Testis (tissue), 3 donors: ENCODE data around the gene BAHCC1. TPM values are rescaled to one million over a fixed set of nuclear protein-coding genes. Genes with fewer than 3 reads are reported as not detected.

Experiments used
- DNase-seq: peaks from one replicate; pipeline ENCODE4 v3.0.0-alpha.2; 2019
- H3K27ac ChIP-seq, 2 donors: fragments of 200-600 bp; sonication (generic); one replicate each; pipeline ENCODE4 v1.5.1; 2019
- H3K27me3 ChIP-seq: fragments of 200-600 bp; sonication (generic); one replicate; pipeline ENCODE4 v1.5.1; 2019
- H3K36me3 ChIP-seq: fragments of 200-600 bp; sonication (generic); one replicate; pipeline ENCODE4 v1.5.1; 2017; ENCODE audit warnings: low read depth; ENCODE audit errors: missing control alignments
- H3K4me1 ChIP-seq: fragments of 200-600 bp; sonication (generic); one replicate; pipeline ENCODE4 v1.5.1; 2019
- H3K4me3 ChIP-seq, 2 donors: fragments of 200-600 bp; sonication (generic); one replicate each; pipeline ENCODE4 v1.5.1; 2017 to 2019
- H3K9me3 ChIP-seq: fragments of 200-600 bp; sonication (generic); one replicate; pipeline ENCODE4 v1.5.1; 2017
- POLR2A ChIP-seq: fragments of 450-650 bp; IDR thresholded peaks from one replicate; pipeline ENCODE4 v1.6.1; 2017; ENCODE audit warnings: antibody characterized with exemption, mild to moderate bottlenecking, moderate library complexity
- WGBS, 2 donors: methylation state at CpG; one replicate each; pipeline ENCODE4 v1.1.5; 2018; 5-methylcytosine and 5-hydroxymethylcytosine counted together
- intact Hi-C: fragments of 100-400 bp; cut with DNase I; formaldehyde crosslinking; loops from one replicate; pipeline ENCODE4 v1.15.1; 2023; ENCODE audit warnings: low total_unique reads
- polyA plus RNA-seq: library from polyadenylated mRNA; stranded (reverse); fragments of 350-450 nt; fragmentation: Illumina TruSeq; extraction: RNeasy Lipid Tissue Mini Kit (QIAGEN cat#74804); gene quantifications from one replicate; pipeline ENCODE4 v1.2.3, GENCODE V29; 2014; ENCODE audit warnings: low read depth, low replicate concordance; ENCODE audit not compliant: insufficient read depth
- total RNA-seq, 2 donors: library from RNA; depleted of rRNA; stranded (reverse); fragments of >200 nt; gene quantifications; one replicate each; pipeline ENCODE4 v1.2.3, GENCODE V29; 2016
- TF ChIP-seq, protein P1 (sequence below), 3 experiments: fragments of 450-650 bp in 2 of 3; fragments of 200-600 bp in 1 of 3; sonication (generic) in 1 of 3; IDR thresholded peaks; one replicate each; pipeline ENCODE4 v1.5.1; 2016 to 2019; ENCODE audit warnings: antibody characterized with exemption in 3 of 3, mild to moderate bottlenecking in 2 of 3, moderate library complexity in 1 of 3

The BAHCC1 gene
- total and polyA plus RNA-seq, 3 donors from 2014 or later = 11.3 to 30.2 (median 29.2) TPM

DNA sequence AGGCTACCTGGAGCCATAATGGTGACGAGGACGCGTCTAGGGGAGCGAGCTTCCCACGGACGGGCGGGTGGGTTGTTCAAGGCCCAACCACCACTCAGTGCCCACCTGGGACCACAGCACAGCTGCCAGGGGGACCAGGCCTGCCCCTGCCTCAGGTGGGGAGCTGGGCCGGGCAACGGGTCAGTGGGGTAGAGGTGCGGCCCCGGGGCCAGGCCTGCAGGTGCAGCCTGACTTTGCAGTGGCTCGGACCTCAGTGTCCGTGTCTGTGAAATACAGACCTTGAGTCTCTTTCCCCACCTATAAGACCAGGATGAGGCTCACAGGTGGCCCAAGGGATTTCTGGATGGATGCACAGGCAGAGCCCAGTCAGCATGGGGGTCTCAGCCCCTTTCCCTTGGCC is 74.0 kb downstream of the BAHCC1 start:
- 98 to 99% methylated on average over 6 to 12 of the region's 13 CpGs for WGBS, 2 donors
- Histone ChIP-seq H3K27me3 (no peaks in the 10 kb centered on the region), H3K9me3 (no peaks in the 10 kb centered on the region), H3K4me3 (no peak overlapping the region), H3K4me1 (peaks cover 6% of the 10 kb centered on the region), H3K36me3 (no peaks in the 10 kb centered on the region), H3K27ac (no peak overlapping the region)
- no peak for DNase-seq
- intact Hi-C loops = no loop called here
- TF ChIP-seq POLR2A = no peak
- TF ChIP-seq, protein P1, sequence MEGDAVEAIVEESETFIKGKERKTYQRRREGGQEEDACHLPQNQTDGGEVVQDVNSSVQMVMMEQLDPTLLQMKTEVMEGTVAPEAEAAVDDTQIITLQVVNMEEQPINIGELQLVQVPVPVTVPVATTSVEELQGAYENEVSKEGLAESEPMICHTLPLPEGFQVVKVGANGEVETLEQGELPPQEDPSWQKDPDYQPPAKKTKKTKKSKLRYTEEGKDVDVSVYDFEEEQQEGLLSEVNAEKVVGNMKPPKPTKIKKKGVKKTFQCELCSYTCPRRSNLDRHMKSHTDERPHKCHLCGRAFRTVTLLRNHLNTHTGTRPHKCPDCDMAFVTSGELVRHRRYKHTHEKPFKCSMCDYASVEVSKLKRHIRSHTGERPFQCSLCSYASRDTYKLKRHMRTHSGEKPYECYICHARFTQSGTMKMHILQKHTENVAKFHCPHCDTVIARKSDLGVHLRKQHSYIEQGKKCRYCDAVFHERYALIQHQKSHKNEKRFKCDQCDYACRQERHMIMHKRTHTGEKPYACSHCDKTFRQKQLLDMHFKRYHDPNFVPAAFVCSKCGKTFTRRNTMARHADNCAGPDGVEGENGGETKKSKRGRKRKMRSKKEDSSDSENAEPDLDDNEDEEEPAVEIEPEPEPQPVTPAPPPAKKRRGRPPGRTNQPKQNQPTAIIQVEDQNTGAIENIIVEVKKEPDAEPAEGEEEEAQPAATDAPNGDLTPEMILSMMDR (IDR thresholded peaks at IDR 0.05) = no peak

DNA sequence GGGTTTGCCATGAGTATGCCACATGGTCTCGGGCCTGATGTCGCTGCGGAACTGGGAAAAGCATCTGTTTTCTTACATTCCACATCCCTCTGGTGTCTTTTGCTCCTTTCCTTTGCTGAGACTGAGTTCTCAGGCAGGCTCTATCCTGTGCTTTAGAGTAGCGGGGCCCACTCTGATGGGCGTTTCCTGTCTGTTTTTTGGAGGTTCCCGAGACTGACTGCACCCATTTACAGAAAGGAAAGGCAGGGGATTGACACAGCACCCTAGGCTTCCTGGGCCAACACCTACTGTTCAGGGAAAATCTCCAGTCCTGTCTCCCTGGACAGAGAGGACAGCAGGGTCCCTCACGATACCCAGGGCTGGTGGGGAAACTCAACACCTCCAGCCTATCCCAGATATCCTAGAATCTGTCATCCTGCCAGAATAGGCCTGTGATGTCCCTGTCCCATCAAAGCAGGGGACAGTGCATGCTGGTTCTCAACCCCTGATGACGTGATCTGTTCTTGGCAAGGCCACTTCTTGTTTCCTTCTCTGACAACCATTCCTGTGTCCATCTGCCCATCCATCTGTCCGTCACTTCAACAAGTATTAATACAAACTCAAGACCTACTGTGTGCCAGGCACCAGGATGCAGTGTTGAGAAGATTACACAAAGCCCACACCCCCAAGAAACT is 75.2 kb downstream of the BAHCC1 start:
- H3K27ac ChIP-seq = no peak overlapping the region
- TF ChIP-seq, protein P1 (IDR thresholded peaks at IDR 0.05) = no peak
- TF ChIP-seq POLR2A = no peak
- no peaks in the 10 kb centered on the region for H3K27me3 ChIP-seq
- H3K36me3 ChIP-seq = no peaks in the 10 kb centered on the region
- no peak overlapping the region for H3K4me3 ChIP-seq
- no peak for DNase-seq
- 84 to 97% methylated on average over 9 of the region's 9 CpGs for WGBS, 2 donors
- peaks cover 6% of the 10 kb centered on the region for H3K4me1 ChIP-seq
- H3K9me3 ChIP-seq = no peaks in the 10 kb centered on the region
- intact Hi-C loops = no loop called here

DNA sequence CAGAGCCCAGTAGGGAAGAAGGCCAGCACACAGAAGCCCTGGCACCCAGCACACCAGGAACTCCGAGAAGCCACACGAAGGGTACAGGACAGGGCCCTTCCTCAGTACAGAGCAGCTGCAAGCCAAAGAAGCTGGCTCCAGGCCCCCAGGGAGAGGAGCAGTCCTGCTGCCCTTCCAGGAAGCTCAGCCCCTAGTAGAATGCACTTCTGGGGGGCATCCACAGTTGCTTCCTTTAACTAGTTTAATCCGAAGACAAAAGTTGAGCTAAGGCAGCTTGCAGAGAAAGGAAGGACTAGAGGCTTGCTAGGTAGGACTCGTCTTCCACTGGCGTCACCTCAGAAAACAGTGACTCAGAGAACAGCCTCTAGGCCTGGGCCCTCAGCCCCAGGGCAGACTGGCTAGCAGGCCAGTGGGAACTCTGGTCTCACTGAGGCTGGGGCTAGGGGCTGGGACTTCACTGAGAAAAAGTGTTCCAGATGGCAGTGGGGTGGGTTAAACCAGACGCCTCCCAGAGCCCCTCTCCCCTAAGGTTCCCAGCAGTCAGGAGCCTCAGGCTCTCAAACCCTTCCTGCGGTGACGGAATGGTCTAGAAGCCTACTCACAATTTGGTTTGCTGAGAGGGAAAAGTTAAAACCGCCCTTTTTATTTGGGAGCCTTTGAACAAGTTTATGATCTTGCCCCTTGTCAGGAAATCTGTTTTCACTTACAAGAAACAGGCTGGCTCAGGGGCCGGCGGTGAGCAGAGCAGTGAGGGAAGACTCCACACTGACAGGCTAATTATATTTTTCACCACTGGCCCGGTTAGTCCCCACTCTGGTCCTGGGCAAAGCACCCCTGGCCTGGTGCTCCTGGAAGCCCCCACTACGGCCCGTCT is 75.9 kb downstream of the BAHCC1 start:
- Histone ChIP-seq H3K9me3 (no peaks in the 10 kb centered on the region), H3K27ac (no peak overlapping the region), H3K4me3 (peak overlapping the region in 1 of 2 donors; percentile 30), H3K27me3 (no peaks in the 10 kb centered on the region), H3K4me1 (peaks cover 6% of the 10 kb centered on the region), H3K36me3 (no peaks in the 10 kb centered on the region)
- no peak for DNase-seq
- WGBS, 2 donors = 61 to 63% methylated on average over 14 of the region's 14 CpGs
- intact Hi-C loops = no loop called here
- no peak for TF ChIP-seq POLR2A
- TF ChIP-seq, protein P1 (IDR thresholded peaks at IDR 0.05) = no peak

DNA sequence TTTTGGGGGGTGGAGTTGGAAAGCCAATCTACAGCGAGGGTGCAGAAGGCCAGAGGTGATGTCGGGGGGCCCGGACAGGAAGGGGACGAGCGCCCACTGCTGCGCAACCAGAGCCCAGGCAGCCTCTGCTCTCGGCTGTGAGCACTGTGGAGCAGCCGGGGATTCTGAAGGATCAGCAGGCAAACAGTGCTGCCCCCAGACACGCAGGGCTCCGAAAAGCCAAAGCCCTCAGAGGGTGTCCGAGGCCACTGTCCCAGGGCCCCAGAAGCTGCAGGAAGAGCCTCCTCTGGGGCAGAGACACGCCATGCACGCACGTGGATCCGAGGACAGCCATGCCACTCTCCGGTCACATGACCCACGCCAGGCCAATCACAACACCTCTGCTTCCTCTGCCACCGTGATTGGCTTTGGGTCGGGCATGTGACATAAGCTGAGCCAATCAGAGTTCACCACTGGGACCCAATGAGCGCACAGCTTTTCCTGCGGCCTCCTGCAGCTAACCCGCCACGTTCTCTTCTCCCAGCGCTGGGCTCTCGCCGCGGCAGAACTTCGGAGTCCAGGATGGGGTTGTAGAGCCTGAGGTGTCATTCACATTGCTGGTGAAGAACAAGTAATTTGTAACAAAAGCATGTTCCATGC is 76.7 kb downstream of the BAHCC1 start:
- H3K27me3 ChIP-seq = no peaks in the 10 kb centered on the region
- no peak overlapping the region for H3K27ac ChIP-seq
- intact Hi-C loops = no loop called here
- WGBS, 2 donors = 67 to 69% methylated on average over 15 to 28 of the region's 28 CpGs
- no peak for TF ChIP-seq POLR2A
- TF ChIP-seq, protein P1 (IDR thresholded peaks at IDR 0.05) = no peak
- peak; percentile 93 for DNase-seq
- peaks cover 6% of the 10 kb centered on the region for H3K4me1 ChIP-seq
- peak overlapping the region in 1 of 2 donors; percentile 30 for H3K4me3 ChIP-seq
- H3K9me3 ChIP-seq = no peaks in the 10 kb centered on the region
- H3K36me3 ChIP-seq = no peaks in the 10 kb centered on the region
